HG02938 (cell line): ENCODE results near the gene HEPHL1.
"Not testable (repeated sequence)": the region's sequence is repeated elsewhere in the genome, so short reads cannot be mapped to it uniquely, and the experiment has no call there.

Experiments
- ATAC-seq: cut with Tn5 transposase; IDR thresholded peaks from one replicate; pipeline ENCODE4 v1.9.1; 2021; ENCODE audit warnings: mild to moderate bottlenecking, moderate library complexity; ENCODE audit not compliant: unreplicated experiment

HEPHL1 gene

GRCh38 chr11:94148189-94148588 lies 127.0 kb downstream of the HEPHL1 start:
- no peak for ATAC-seq

- no peak for ATAC-seq
Observed at GRCh38 chr11:94149431-94150017, 128.4 kb downstream of the HEPHL1 start.

- no peak for ATAC-seq
Observed at GRCh38 chr11:94150056-94150455, 128.9 kb downstream of the HEPHL1 start.

GRCh38 chr11:94150704-94151685 lies 129.8 kb downstream of the HEPHL1 start:
- no peak for ATAC-seq

- ATAC-seq: peak; percentile 52
Observed at GRCh38 chr11:94151903-94152677, 130.9 kb downstream of the HEPHL1 start.

- no peak for ATAC-seq
Observed at GRCh38 chr11:94152678-94153065, 131.5 kb downstream of the HEPHL1 start.

- ATAC-seq: no peak
Observed at GRCh38 chr11:94153320-94153719, 132.2 kb downstream of the HEPHL1 start.

GRCh38 chr11:94154095-94154856 lies 133.1 kb downstream of the HEPHL1 start:
- no peak for ATAC-seq

- not testable (repeated sequence) for ATAC-seq
Observed at GRCh38 chr11:94157339-94157738, 136.2 kb downstream of the HEPHL1 start.
